WERI-Rb-1 (cell line): ENCODE data around the gene STK40.

ENCODE experiments used
- DNase-seq: peaks from one replicate; pipeline ENCODE4 v3.0.0-alpha.2; 2020
- H3K27ac ChIP-seq: fragments of 250-450 bp; sonication (Bioruptor Pico); 2 replicates; pipeline ENCODE4 v1.5.1; 2020; ENCODE audit warnings: mild to moderate bottlenecking, moderate library complexity
- H3K27me3 ChIP-seq: fragments of 250-450 bp; sonication (Bioruptor Pico); 2 replicates; pipeline ENCODE4 v1.5.1; 2021; ENCODE audit warnings: mild to moderate bottlenecking, low read depth, moderate library complexity; ENCODE audit not compliant: insufficient read depth, severe bottlenecking
- H3K36me3 ChIP-seq: fragments of 250-450 bp; sonication (Bioruptor Pico); 2 replicates; pipeline ENCODE4 v1.5.1; 2020; ENCODE audit warnings: mild to moderate bottlenecking, moderate library complexity
- H3K4me3 ChIP-seq: 2 replicates; pipeline ENCODE4 v1.5.1; 2011; ENCODE audit warnings: low read depth, mild to moderate bottlenecking, control low read depth, low read length
- H3K9me3 ChIP-seq: fragments of 250-450 bp; sonication (Bioruptor Pico); 2 replicates; pipeline ENCODE4 v1.5.1; 2021; ENCODE audit warnings: mild to moderate bottlenecking, moderate library complexity; ENCODE audit not compliant: severe bottlenecking
- CTCF ChIP-seq: IDR thresholded peaks from 2 replicates; pipeline ENCODE4 v1.5.1; 2011; ENCODE audit warnings: low read depth, mild to moderate bottlenecking, control low read depth, inconsistent platforms, low read length

STK40 gene

DNA sequence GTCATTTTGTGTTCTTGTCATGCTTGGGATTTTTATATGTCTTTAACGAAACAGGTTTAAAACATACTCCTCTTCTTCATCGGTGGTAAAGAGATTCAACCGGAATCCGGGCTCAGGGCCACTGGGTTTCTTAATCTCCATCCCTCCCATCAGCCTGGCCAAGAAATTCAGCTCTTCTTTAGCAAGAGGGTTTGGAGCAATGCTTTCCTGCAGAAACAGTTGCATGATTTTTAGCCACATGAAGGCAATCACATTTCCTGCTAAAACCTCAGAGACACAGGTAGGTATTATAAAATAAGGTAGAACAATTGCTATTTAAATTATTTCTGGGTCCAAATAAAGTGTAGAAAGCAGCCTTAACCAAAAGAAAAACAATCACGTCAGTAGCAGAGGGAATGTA lies 34.7 kb upstream of the STK40 start:
- Histone ChIP-seq H3K27ac (peak overlapping the region; percentile 29; the same call in 1 of the 2 replicates), H3K36me3 (no peaks in the 10 kb centered on the region), H3K4me3 (no peak overlapping the region), H3K27me3 (no peaks in the 10 kb centered on the region), H3K9me3 (no peaks in the 10 kb centered on the region)
- DNase-seq, result no peak
- no peak for TF ChIP-seq CTCF

DNA sequence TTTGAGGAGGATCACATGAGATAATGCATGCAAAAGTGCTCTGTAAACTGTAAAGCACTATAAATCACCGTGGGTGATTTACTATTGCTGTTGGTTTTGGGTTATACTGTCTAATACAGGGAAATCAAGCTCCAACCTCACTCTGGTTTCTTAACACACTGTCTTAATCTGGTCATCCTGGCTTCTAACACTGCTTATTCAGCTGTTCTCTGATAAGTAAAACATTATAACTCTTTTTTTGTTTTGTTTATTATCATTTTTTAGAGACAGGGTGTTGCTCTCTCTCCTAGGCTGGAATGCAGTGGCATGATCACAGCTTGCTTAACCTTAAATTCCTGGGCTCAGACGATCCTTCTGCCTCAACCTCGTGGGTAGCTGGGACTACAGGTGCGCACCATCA lies 33.8 kb upstream of the STK40 start:
- no peak for TF ChIP-seq CTCF

DNA sequence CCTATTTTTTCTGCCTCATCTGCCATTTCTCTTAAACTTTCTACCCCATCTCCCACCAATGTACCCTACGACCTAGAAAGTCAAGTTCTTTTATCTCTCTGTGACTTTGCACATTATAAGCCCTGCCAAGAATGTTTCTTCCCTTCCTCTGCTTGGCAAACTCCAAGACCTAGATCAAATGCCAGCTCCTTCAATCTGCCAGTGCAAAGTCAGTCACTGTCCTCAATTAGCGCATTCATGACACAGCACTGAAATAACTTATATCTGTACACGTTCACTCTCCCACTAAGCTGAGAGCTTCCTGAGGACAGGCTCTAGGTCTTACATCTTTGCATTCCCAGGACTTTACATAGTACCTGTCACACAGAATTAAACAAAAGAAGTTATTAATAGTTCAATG lies 33.4 kb upstream of the STK40 start:
- DNase-seq, result no peak
- Histone ChIP-seq H3K4me3 (no peak overlapping the region), H3K27ac (no peak overlapping the region), H3K27me3 (no peaks in the 10 kb centered on the region), H3K36me3 (no peaks in the 10 kb centered on the region), H3K9me3 (no peaks in the 10 kb centered on the region)
- TF ChIP-seq CTCF, result no peak

More for the DNA sequence above, 33.8 kb upstream of the STK40 start:
- Histone ChIP-seq H3K36me3 (no peaks in the 10 kb centered on the region), H3K27ac (no peak overlapping the region), H3K9me3 (no peaks in the 10 kb centered on the region), H3K27me3 (no peaks in the 10 kb centered on the region), H3K4me3 (no peak overlapping the region)
- no peak for DNase-seq

DNA sequence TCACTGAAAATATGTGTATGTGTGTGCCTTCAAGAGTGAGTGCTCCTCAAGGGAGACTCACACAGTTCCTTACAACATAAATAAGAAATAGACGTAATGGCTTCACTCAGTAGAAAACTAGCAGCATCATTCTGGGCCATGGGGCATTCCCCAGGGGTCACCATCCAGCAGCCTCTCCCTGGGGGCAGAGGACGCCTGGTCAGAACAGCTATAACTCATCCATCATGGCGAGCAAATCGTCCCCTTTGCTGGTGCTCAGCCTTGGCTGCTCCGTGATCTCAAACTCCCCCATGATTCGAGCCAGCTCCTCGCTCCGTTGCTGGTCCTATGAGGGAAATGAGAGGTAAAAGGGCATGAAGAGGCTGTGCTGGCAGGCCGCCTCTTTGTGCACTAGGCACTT lies 32.2 kb upstream of the STK40 start:
- Histone ChIP-seq H3K27me3 (no peaks in the 10 kb centered on the region), H3K9me3 (no peaks in the 10 kb centered on the region), H3K36me3 (no peaks in the 10 kb centered on the region), H3K4me3 (no peak overlapping the region), H3K27ac (no peak overlapping the region)
- TF ChIP-seq CTCF, result no peak
- DNase-seq, result no peak

GRCh38 chr1:36415661-36416326 lies 30.1 kb upstream of the STK40 start:
- H3K4me3 ChIP-seq, result no peak overlapping the region
- no peak for DNase-seq
- H3K27ac ChIP-seq, result no peak overlapping the region
- H3K9me3 ChIP-seq, result no peaks in the 10 kb centered on the region
- H3K36me3 ChIP-seq, result no peaks in the 10 kb centered on the region
- TF ChIP-seq CTCF, result no peak
- H3K27me3 ChIP-seq, result no peaks in the 10 kb centered on the region

DNA sequence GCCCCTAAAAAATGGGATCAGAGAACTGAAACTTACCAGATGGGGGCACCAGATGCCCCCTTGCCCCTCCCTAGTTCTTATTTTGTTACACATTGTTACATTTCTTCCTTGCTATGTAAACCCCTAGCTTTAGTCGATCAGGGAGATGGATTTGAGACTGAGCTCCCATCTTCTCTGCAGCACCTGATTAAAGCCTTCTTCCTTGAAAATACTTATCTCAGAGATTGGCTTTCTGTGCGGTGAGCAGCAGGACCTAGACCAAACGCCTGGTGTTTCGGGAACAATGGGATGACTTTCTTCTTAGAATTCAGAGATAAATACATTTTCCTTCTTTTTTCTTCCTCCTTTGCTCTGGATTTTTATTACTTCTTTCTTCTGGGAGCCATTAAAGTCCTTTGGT lies 28.7 kb upstream of the STK40 start:
- H3K4me3 ChIP-seq, result no peak overlapping the region
- DNase-seq, result no peak
- no peaks in the 10 kb centered on the region for H3K27me3 ChIP-seq
- TF ChIP-seq CTCF, result no peak
- H3K36me3 ChIP-seq, result no peaks in the 10 kb centered on the region
- H3K27ac ChIP-seq, result no peak overlapping the region
- H3K9me3 ChIP-seq, result no peaks in the 10 kb centered on the region
